HepG2 (cell line): ENCODE measurements around the gene PRMT6. TPM values are rescaled to one million over a fixed set of nuclear protein-coding genes. Genes with fewer than 3 reads are reported as not detected.
A peak's percentile ranks its signal among the peaks of the same experiment; 100 is the strongest.

Source experiments
- GABPB1 ChIP-seq: IDR thresholded peaks from 2 replicates; pipeline ENCODE4 v1.6.1; 2016; ENCODE audit warnings: mild to moderate bottlenecking, missing genetic modification reagents, moderate library complexity, missing compliant biosample characterization
- HNRNPH1 ChIP-seq: fragments of 200-400 bp; formaldehyde crosslinking; optimal IDR thresholded peaks from 2 replicates; pipeline ENCODE3; 2017; ENCODE audit warnings: mild to moderate bottlenecking, low read depth, low read length
- IRF9 ChIP-seq: sonication (generic); formaldehyde crosslinking; IDR thresholded peaks from 2 replicates; pipeline ENCODE4 v1.8.0; 2022; ENCODE audit warnings: missing genetic modification reagents, mild to moderate bottlenecking, borderline replicate concordance
- NCOA5 ChIP-seq: sonication (generic); formaldehyde crosslinking; IDR thresholded peaks from 2 replicates; pipeline ENCODE4 v1.4.0; 2020; ENCODE audit warnings: missing genetic modification reagents
- PHF5A ChIP-seq: IDR thresholded peaks from one replicate; pipeline ENCODE4 v1.6.1; 2018; ENCODE audit warnings: low read depth, missing genetic modification reagents; ENCODE audit not compliant: unreplicated experiment
- POLR2A ChIP-seq, 2 experiments: IDR thresholded peaks; 2 replicates each; pipeline ENCODE4 v1.6.1; 2011; ENCODE audit warnings: low read depth in 2 of 2, low read length in 2 of 2, mild to moderate bottlenecking in 1 of 2, moderate library complexity in 1 of 2; ENCODE audit not compliant: insufficient read depth in 1 of 2
- TAF1 ChIP-seq: sonication (generic); formaldehyde crosslinking; IDR thresholded peaks from 2 replicates; pipeline ENCODE4 v1.4.0; 2020; ENCODE audit warnings: missing genetic modification reagents
- TBL1XR1 ChIP-seq: fragments of 150-350 bp; IDR thresholded peaks from 2 replicates; pipeline ENCODE4 v1.6.1; 2014; ENCODE audit warnings: borderline replicate concordance, low read length; ENCODE audit not compliant: partially characterized antibody
- U2AF1 ChIP-seq: fragments of 200-400 bp; formaldehyde crosslinking; optimal IDR thresholded peaks from 2 replicates; pipeline ENCODE3; 2017; ENCODE audit warnings: mild to moderate bottlenecking, low read depth, low read length
- ZBED4 ChIP-seq: sonication (generic); formaldehyde crosslinking; IDR thresholded peaks from 2 replicates; pipeline ENCODE4 v1.4.0; 2020; ENCODE audit warnings: missing genetic modification reagents, borderline replicate concordance
- ZBTB43 ChIP-seq: sonication (generic); formaldehyde crosslinking; conservative IDR thresholded peaks from 2 replicates; pipeline ENCODE4 v1.4.0; 2020; ENCODE audit warnings: missing genetic modification reagents
- ZMAT5 ChIP-seq: sonication (generic); formaldehyde crosslinking; IDR thresholded peaks from 2 replicates; pipeline ENCODE4 v1.5.0; 2020; ENCODE audit warnings: mild to moderate bottlenecking, low read depth, missing genetic modification reagents, borderline replicate concordance
- ZNF512 ChIP-seq: sonication (generic); formaldehyde crosslinking; IDR thresholded peaks from 2 replicates; pipeline ENCODE4 v1.4.0; 2020; ENCODE audit warnings: mild to moderate bottlenecking, missing genetic modification reagents
- ZNF546 ChIP-seq: sonication (generic); formaldehyde crosslinking; conservative IDR thresholded peaks from 2 replicates; pipeline ENCODE4 v1.8.1; 2023; ENCODE audit warnings: mild to moderate bottlenecking, missing genetic modification reagents
- ZNF574 ChIP-seq: sonication (generic); formaldehyde crosslinking; IDR thresholded peaks from 2 replicates; pipeline ENCODE4 v1.4.0; 2020; ENCODE audit warnings: missing genetic modification reagents
- ZNF768 ChIP-seq: sonication (generic); formaldehyde crosslinking; IDR thresholded peaks from 2 replicates; pipeline ENCODE4 v1.4.0; 2020; ENCODE audit warnings: missing genetic modification reagents
- polyA plus RNA-seq, 8 experiments: library from polyadenylated mRNA; depleted of rRNA in 3 of 8; stranded (reverse) in 7 of 8; unstranded in 1 of 8; fragments of >200 nt; fragmentation: Illumina TruSeq in 4 of 8; extraction: Trizol in 4 of 8; gene quantifications; 2 replicates each; pipeline versions ENCODE4 v1.2.1 to v1.2.3, GENCODE V29; 2011 to 2016; ENCODE audit warnings: low read depth in 4 of 8, missing spikeins in 1 of 8, mixed read lengths in 1 of 8; ENCODE audit not compliant: insufficient read depth in 1 of 8
- total RNA-seq, 5 experiments: library from RNA; depleted of rRNA; stranded (reverse); fragments of >200 nt; fragmentation: Illumina TruSeq; extraction: Trizol; gene quantifications; 2 replicates each; pipeline ENCODE4 v1.2.3, GENCODE V29; 2016; ENCODE audit warnings: low read depth in 1 of 5

The PRMT6 gene
- total and polyA plus RNA-seq, 2 of the 13 experiments (the other 11 are each of a cell fraction or from before 2014, with no cell fraction given) = 8.1 to 15.8 TPM

GRCh38 chr1:107057197-107058133 is 991 bp downstream of the PRMT6 start (continued):
- TF ChIP-seq ZBED4 (no peak; the same call in 1 of the 2 replicates), HNRNPH1 (no peak), NCOA5 (CRISPR knock-in tag) (no peak), TAF1 (CRISPR knock-in tag) (no peak), ZMAT5 (no peak), IRF9 (0 out of 2 replicates have a peak, but pooled peaks have one; percentile 4), ZNF512 (CRISPR knock-in tag) (no peak), ZNF574 (CRISPR knock-in tag) (0 out of 2 replicates have a peak, but pooled peaks have one; percentile 15), POLR2A (IDR thresholded peaks at IDR 0.05; ENCODE audit: insufficient read depth in 1 of 2, low read depth in 2 of 2, low read length in 2 of 2) (0 out of 4 replicates have a peak, but pooled peaks of 1 of the 2 experiments have one; percentile 51), GABPB1 (CRISPR knock-in tag) (peak; percentile 83), ZNF546 (CRISPR knock-in tag) (no peak), U2AF1 (no peak), TBL1XR1 (no peak), PHF5A (CRISPR knock-in tag) (no peak), ZNF768 (0 out of 2 replicates have a peak, but pooled peaks have one; percentile 10), ZBTB43 (CRISPR knock-in tag) (no peak)
